Keratinocyte (primary cell): ENCODE measurements around the gene PARP9. TPM values are rescaled to one million over a fixed set of nuclear protein-coding genes. Genes with fewer than 3 reads are reported as not detected.
A peak's percentile ranks its signal among the peaks of the same experiment; 100 is the strongest.

Experiments
- DNase-seq: peaks from one replicate; pipeline ENCODE4 v3.0.0-alpha.2; 2011; ENCODE audit warnings: low read depth, missing footprints, low spot score
- FAIRE-seq: peaks from 2 replicates; lab custom pipeline; 2011; peaks lifted over from hg19 to GRCh38; lab: Jason Lieb, UNC
- H2AFZ ChIP-seq: 2 replicates; pipeline ENCODE4 v1.6.0; 2012; ENCODE audit warnings: low read length, control low read depth, inconsistent platforms; ENCODE audit not compliant: control insufficient read depth
- H3K27ac ChIP-seq: 2 replicates; pipeline ENCODE4 v1.5.1; 2011; ENCODE audit warnings: low read length; ENCODE audit not compliant: control insufficient read depth, insufficient read depth
- H3K27me3 ChIP-seq: 3 replicates; pipeline ENCODE4 v1.6.0; 2011; ENCODE audit warnings: low read length; ENCODE audit not compliant: control insufficient read depth, insufficient read depth; ENCODE audit errors: extremely low read depth
- H3K36me3 ChIP-seq, 2 experiments: 2 replicates in 1 of 2; 3 replicates in 1 of 2; pipeline ENCODE4 v1.5.1; 2011; ENCODE audit warnings: low read length in 2 of 2, mild to moderate bottlenecking in 1 of 2; ENCODE audit not compliant: control insufficient read depth in 2 of 2, insufficient read depth in 2 of 2; ENCODE audit errors: extremely low read depth in 1 of 2
- H3K4me1 ChIP-seq: 3 replicates; pipeline ENCODE4 v1.5.1; 2011; ENCODE audit warnings: low read length; ENCODE audit not compliant: control insufficient read depth, insufficient read depth; ENCODE audit errors: extremely low read depth
- H3K4me2 ChIP-seq: 3 replicates; pipeline ENCODE4 v1.6.0; 2011; ENCODE audit warnings: low read depth, low read length; ENCODE audit not compliant: control insufficient read depth, insufficient read depth; ENCODE audit errors: extremely low read depth
- H3K4me3 ChIP-seq, 3 experiments: fragments of 200-600 bp in 1 of 3; sonication (generic) in 1 of 3; 2 replicates in 2 of 3; 3 replicates in 1 of 3; pipeline ENCODE4 v1.5.1; 2011 to 2016; ENCODE audit warnings: low read length in 3 of 3, mild to moderate bottlenecking in 3 of 3, control low read depth in 2 of 3, inconsistent platforms in 1 of 3, low read depth in 1 of 3, mixed read lengths in 1 of 3, mixed run types in 1 of 3, moderate library complexity in 1 of 3; ENCODE audit not compliant: control insufficient read depth in 2 of 3, insufficient read depth in 2 of 3; ENCODE audit errors: extremely low read depth in 1 of 3
- H3K79me2 ChIP-seq: 2 replicates; pipeline ENCODE4 v1.6.0; 2012; ENCODE audit warnings: low read length; ENCODE audit not compliant: control insufficient read depth, insufficient read depth
- H3K9ac ChIP-seq: 3 replicates; pipeline ENCODE4 v1.6.0; 2011; ENCODE audit warnings: low read length; ENCODE audit not compliant: control insufficient read depth, insufficient read depth; ENCODE audit errors: extremely low read depth
- H3K9me1 ChIP-seq: 3 replicates; pipeline ENCODE4 v1.6.0; 2011; ENCODE audit warnings: low read length; ENCODE audit not compliant: control insufficient read depth, insufficient read depth; ENCODE audit errors: extremely low read depth
- H3K9me3 ChIP-seq: 2 replicates; pipeline ENCODE4 v1.5.1; 2012; ENCODE audit warnings: low read depth, low read length; ENCODE audit not compliant: control insufficient read depth
- H4K20me1 ChIP-seq: 3 replicates; pipeline ENCODE4 v1.6.0; 2011; ENCODE audit warnings: low read length; ENCODE audit not compliant: control insufficient read depth, insufficient read depth; ENCODE audit errors: extremely low read depth
- CTCF ChIP-seq, 3 experiments: IDR thresholded peaks in 1 of 3; conservative IDR thresholded peaks in 1 of 3; optimal IDR thresholded peaks in 1 of 3; 2 replicates in 2 of 3; 3 replicates in 1 of 3; pipeline versions ENCODE3 to v1.5.1; 2011; ENCODE audit warnings: low read length in 3 of 3, mild to moderate bottlenecking in 3 of 3, moderate library complexity in 2 of 3, control low read depth in 1 of 3, inconsistent platforms in 1 of 3; ENCODE audit not compliant: insufficient read depth in 2 of 3; ENCODE audit errors: extremely low read depth in 1 of 3
- EZH2 ChIP-seq: IDR thresholded peaks from one replicate; pipeline ENCODE4 v1.6.1; 2012; ENCODE audit warnings: inconsistent platforms, mild to moderate bottlenecking, low read length, moderate library complexity
- dilution Hi-C: fragments of 300-500 bp; cut with MboI; formaldehyde crosslinking; loops from one replicate; pipeline ENCODE4 v1.7.0; 2020; ENCODE audit warnings: low sequenced_read_pairs; ENCODE audit not compliant: extremely low pct_ligation_motif_present
- polyA plus RNA-seq, 5 experiments: library from polyadenylated mRNA; depleted of rRNA in 3 of 5; stranded (reverse) in 3 of 5; stranded (forward) in 1 of 5; unstranded in 1 of 5; fragments of >200 nt; gene quantifications; 1 replicate in 1 of 5; 2 replicates in 3 of 5; 3 replicates in 1 of 5; pipeline versions ENCODE4 v1.2.1 to v1.2.3, GENCODE V29; 2011 to 2012; ENCODE audit warnings: missing spikeins in 2 of 5, low read depth in 1 of 5, low replicate concordance in 1 of 5

Gene PARP9
- polyA plus RNA-seq, 1 donor (not counting 4 experiments of a cell fraction or from before 2014, with no cell fraction given), result 70.1 TPM

GRCh38 chr3:122609798-122610559 lies 45.9 kb upstream of the PARP9 start:
- no peaks in the 10 kb centered on the region for H4K20me1 ChIP-seq
- peak overlapping the region; percentile 49 for H3K27ac ChIP-seq
- H3K27me3 ChIP-seq, result no peaks in the 10 kb centered on the region
- no peaks in the 10 kb centered on the region for H3K36me3 ChIP-seq
- H3K9ac ChIP-seq, result peak overlapping the region; percentile 16
- peak overlapping the region; percentile 66 for H2AFZ ChIP-seq
- dilution Hi-C loops, result no loop called here
- H3K4me1 ChIP-seq, result peaks cover 6% of the 10 kb centered on the region
- H3K9me1 ChIP-seq, result no peaks in the 10 kb centered on the region
- DNase-seq (no peak), FAIRE-seq (peak; percentile 74)
- no peaks in the 10 kb centered on the region for H3K79me2 ChIP-seq
- no peak for TF ChIP-seq CTCF (optimal IDR thresholded peaks at IDR 0.05 in 1 of 3, IDR thresholded peaks at IDR 0.05 in 1 of 3, conservative IDR thresholded peaks at IDR 0.05 in 1 of 3; ENCODE audit: extremely low read depth in 1 of 3, insufficient read depth in 2 of 3, low read length in 3 of 3)
- no peak for TF ChIP-seq EZH2
- peaks cover 8% of the 10 kb centered on the region for H3K9me3 ChIP-seq
- H3K4me2 ChIP-seq, result peak overlapping the region; percentile 61
- no peak overlapping the region for H3K4me3 ChIP-seq

DNA sequence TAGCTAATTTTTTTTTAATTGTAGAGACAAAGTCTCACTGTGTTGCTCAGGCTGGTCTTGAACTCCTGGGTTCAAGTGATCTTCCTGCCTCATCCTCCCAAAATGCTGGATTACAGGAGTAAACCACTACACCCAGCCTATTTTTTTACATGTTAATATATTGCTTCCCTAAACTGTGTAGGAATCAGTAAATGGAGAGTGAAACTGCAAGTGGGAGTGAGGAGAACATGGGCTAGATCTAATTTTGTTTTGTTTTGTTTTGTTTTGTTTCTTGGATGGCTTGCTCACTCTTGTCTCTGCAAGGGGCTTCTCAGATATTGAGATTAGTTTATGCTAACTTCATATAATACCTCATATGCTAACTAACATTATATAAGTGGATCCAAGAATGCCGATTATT lies 44.8 kb upstream of the PARP9 start:
- Histone ChIP-seq H3K9me1 (no peaks in the 10 kb centered on the region), H2AFZ (no peak overlapping the region), H4K20me1 (no peaks in the 10 kb centered on the region), H3K9ac (no peak overlapping the region), H3K4me2 (no peak overlapping the region), H3K36me3 (no peaks in the 10 kb centered on the region), H3K9me3 (peaks cover 8% of the 10 kb centered on the region), H3K27me3 (no peaks in the 10 kb centered on the region), H3K79me2 (no peaks in the 10 kb centered on the region), H3K27ac (no peak overlapping the region), H3K4me1 (peaks cover 6% of the 10 kb centered on the region), H3K4me3 (no peak overlapping the region)
- TF ChIP-seq CTCF (optimal IDR thresholded peaks at IDR 0.05 in 1 of 3, IDR thresholded peaks at IDR 0.05 in 1 of 3, conservative IDR thresholded peaks at IDR 0.05 in 1 of 3; ENCODE audit: extremely low read depth in 1 of 3, insufficient read depth in 2 of 3, low read length in 3 of 3), result no peak
- TF ChIP-seq EZH2, result no peak
- no peak for DNase-seq
- dilution Hi-C loops, result no loop called here
- FAIRE-seq, result no peak
